ENCODE results near the gene TTLL10.

Gene TTLL10

GRCh38 chr1:1222575-1223225, 49.0 kb downstream of the TTLL10 start:
- no peak for DNase-seq

- no peak for DNase-seq
Measured at GRCh38 chr1:1223321-1223720, 49.6 kb downstream of the TTLL10 start.

GRCh38 chr1:1223891-1224290, 50.2 kb downstream of the TTLL10 start:
- no peak for DNase-seq

- no peak for DNase-seq
Measured at GRCh38 chr1:1225238-1225845, 51.7 kb downstream of the TTLL10 start.

- DNase-seq, result no peak
Measured at GRCh38 chr1:1225913-1226312, 52.2 kb downstream of the TTLL10 start.

GRCh38 chr1:1226566-1227362, 53.1 kb downstream of the TTLL10 start:
- no peak for DNase-seq

GRCh38 chr1:1227386-1227785, 53.7 kb downstream of the TTLL10 start:
- DNase-seq, result no peak

GRCh38 chr1:1228187-1228586, 54.5 kb downstream of the TTLL10 start:
- no peak for DNase-seq

GRCh38 chr1:1228596-1229321, 55.1 kb downstream of the TTLL10 start:
- DNase-seq, result no peak

- DNase-seq, result no peak
Measured at GRCh38 chr1:1229770-1230169, 56.1 kb downstream of the TTLL10 start.

GRCh38 chr1:1230656-1231399, 57.1 kb downstream of the TTLL10 start:
- no peak for DNase-seq

GRCh38 chr1:1231400-1232207, 57.9 kb downstream of the TTLL10 start, which contains the start of gene SDF4:
SDF4 (minus strand) TSS chr1:1232001; CDS start chr1:1228772, 3,229 bp downstream.
- peak; percentile 94 to 99 (median 95) for DNase-seq

GRCh38 chr1:1232208-1232795, 58.6 kb downstream of the TTLL10 start, which contains the start of gene B3GALT6:
B3GALT6 (plus strand) TSS chr1:1232237; CDS start chr1:1232279, 42 bp downstream.
- no peak for DNase-seq

- DNase-seq, result no peak
Measured at GRCh38 chr1:1232796-1233566, 59.3 kb downstream of the TTLL10 start.

GRCh38 chr1:1233567-1233892, 59.9 kb downstream of the TTLL10 start:
- no peak for DNase-seq

GRCh38 chr1:1234180-1234808, 60.6 kb downstream of the TTLL10 start:
- no peak for DNase-seq

GRCh38 chr1:1235016-1235744, 61.5 kb downstream of the TTLL10 start:
- no peak for DNase-seq

GRCh38 chr1:1236176-1236763, 62.6 kb downstream of the TTLL10 start:
- no peak for DNase-seq
